Smooth muscle cell (in vitro differentiated cells): Measurements from ENCODE around the gene CRIP3. TPM values are rescaled to one million over a fixed set of nuclear protein-coding genes. Genes with fewer than 3 reads are reported as not detected.
"Not testable (repeated sequence)": the region's sequence is repeated elsewhere in the genome, so short reads cannot be mapped to it uniquely, and the experiment has no call there.

Experiments used
- DNase-seq: peaks from one replicate; lab custom pipeline; 2025; ENCODE audit not compliant: unreplicated experiment; lab: John Stamatoyannopoulos, UW
- H2AFZ ChIP-seq: fragments of 200-600 bp; sonication (generic); 2 replicates; pipeline ENCODE4 v1.6.0; 2016; ENCODE audit warnings: antibody characterized with exemption, low read depth, mild to moderate bottlenecking
- H3F3A ChIP-seq: fragments of 200-600 bp; sonication (generic); 2 replicates; pipeline ENCODE4 v1.6.0; 2017; ENCODE audit warnings: antibody characterized with exemption, low read depth
- H3K27ac ChIP-seq: fragments of 200-600 bp; sonication (generic); 2 replicates; pipeline ENCODE4 v1.5.1; 2016; ENCODE audit warnings: low read depth, mild to moderate bottlenecking
- H3K27me3 ChIP-seq: fragments of 200-600 bp; sonication (generic); 2 replicates; pipeline ENCODE4 v1.6.1; 2016; ENCODE audit warnings: low read depth, mild to moderate bottlenecking
- H3K36me3 ChIP-seq: fragments of 200-600 bp; sonication (generic); 2 replicates; pipeline ENCODE4 v1.5.1; 2016; ENCODE audit warnings: low read depth
- H3K4me1 ChIP-seq: fragments of 200-600 bp; sonication (generic); 2 replicates; pipeline ENCODE4 v1.5.1; 2016; ENCODE audit warnings: low read depth
- H3K4me2 ChIP-seq: fragments of 200-600 bp; sonication (generic); 2 replicates; pipeline ENCODE4 v1.6.0; 2016; ENCODE audit warnings: mild to moderate bottlenecking
- H3K4me3 ChIP-seq: fragments of 200-600 bp; sonication (generic); 2 replicates; pipeline ENCODE4 v1.5.1; 2016; ENCODE audit warnings: mild to moderate bottlenecking
- H3K79me2 ChIP-seq: fragments of 200-600 bp; sonication (generic); 2 replicates; pipeline ENCODE4 v1.6.0; 2016; ENCODE audit warnings: low read depth, mild to moderate bottlenecking
- H3K9ac ChIP-seq: fragments of 200-600 bp; sonication (generic); 2 replicates; pipeline ENCODE4 v1.6.0; 2016; ENCODE audit warnings: low read depth
- H3K9me3 ChIP-seq: fragments of 200-600 bp; sonication (generic); replicated peaks from 2 replicates; pipeline ENCODE4 v1.5.1; 2016; ENCODE audit warnings: low read depth
- H4K20me1 ChIP-seq: fragments of 200-600 bp; sonication (generic); 2 replicates; pipeline ENCODE4 v1.6.0; 2016; ENCODE audit warnings: low read depth
- WGBS: methylation state at CpG from one replicate; pipeline ENCODE4 v1.1.7; 2016; ENCODE audit warnings: low lambda C conversion rate; 5-methylcytosine and 5-hydroxymethylcytosine counted together
- polyA plus RNA-seq: library from polyadenylated mRNA; unstranded; fragments of >200 nt; fragmentation: Nextera tagmentation; extraction: Ambion mirVana; gene quantifications from 2 replicates; pipeline ENCODE4 v1.2.1, GENCODE V29; 2016
- total RNA-seq: library from RNA; depleted of rRNA; stranded (reverse); fragments of >200 nt; gene quantifications from 2 replicates; pipeline ENCODE4 v1.2.3, GENCODE V29; 2014
- TF ChIP-seq, protein P1 (sequence below): fragments of 200-600 bp; sonication (generic); IDR thresholded peaks from 2 replicates; pipeline ENCODE4 v1.5.1; 2017; ENCODE audit warnings: borderline replicate concordance, mild to moderate bottlenecking, antibody characterized with exemption; ENCODE audit not compliant: insufficient read depth, poor library complexity, severe bottlenecking

CRIP3 gene, protein sequence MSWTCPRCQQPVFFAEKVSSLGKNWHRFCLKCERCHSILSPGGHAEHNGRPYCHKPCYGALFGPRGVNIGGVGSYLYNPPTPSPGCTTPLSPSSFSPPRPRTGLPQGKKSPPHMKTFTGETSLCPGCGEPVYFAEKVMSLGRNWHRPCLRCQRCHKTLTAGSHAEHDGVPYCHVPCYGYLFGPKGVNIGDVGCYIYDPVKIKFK
- not detected in 2 replicates for total RNA-seq
- polyA plus RNA-seq, result 0.44 TPM in 1 of 2 replicates, not detected in the other

DNA sequence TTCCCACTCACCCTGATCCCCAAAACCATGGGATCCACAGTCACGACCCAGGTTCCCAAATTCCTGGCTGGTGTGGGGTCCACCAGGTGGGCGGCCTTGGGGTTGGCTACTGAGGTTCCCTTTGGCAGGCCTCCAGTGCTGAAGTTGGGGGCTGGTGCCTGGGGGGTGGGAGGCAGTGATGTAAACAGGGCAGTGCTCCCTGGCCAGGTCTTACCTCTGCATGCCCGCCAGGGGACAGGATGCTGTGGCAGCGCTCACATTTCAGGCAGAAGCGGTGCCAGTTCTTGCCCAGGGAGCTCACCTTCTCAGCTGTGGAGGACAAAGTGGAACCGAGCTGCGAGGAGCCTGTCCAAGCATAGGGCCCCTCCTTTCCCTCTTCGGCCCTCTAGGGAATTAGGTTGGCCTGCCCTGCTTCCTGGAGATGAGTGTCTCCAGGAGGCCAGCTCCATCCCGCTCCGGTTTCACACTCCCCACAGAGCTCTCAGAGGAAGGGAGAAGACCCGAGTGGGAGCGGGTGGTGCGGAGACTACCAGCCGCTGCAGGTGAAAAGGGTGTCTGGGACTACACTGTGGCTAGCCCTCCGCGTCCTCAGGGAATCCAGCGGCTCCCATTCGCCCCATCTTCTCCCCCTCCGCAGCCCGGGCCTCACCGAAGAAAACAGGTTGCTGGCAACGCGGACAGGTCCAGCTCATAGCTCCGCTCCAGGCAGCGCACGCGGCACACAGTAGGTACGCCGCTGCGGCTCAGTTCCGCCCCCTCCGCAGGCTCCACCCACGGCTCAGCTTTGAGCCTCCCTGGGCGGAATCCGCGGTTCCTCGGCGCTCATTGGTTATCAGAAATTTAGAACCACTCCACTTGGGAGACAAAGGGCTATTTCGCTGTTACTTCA, at the start of gene CRIP3:
Gene CRIP3, minus strand, starts transcription at position 726 of the 889 bp plus-strand sequence. Its CDS starts 34 bp downstream, at position 692.
- peak within 1 kb of the TSS; percentile 82 for H3K4me2 ChIP-seq
- TF ChIP-seq, protein P1, sequence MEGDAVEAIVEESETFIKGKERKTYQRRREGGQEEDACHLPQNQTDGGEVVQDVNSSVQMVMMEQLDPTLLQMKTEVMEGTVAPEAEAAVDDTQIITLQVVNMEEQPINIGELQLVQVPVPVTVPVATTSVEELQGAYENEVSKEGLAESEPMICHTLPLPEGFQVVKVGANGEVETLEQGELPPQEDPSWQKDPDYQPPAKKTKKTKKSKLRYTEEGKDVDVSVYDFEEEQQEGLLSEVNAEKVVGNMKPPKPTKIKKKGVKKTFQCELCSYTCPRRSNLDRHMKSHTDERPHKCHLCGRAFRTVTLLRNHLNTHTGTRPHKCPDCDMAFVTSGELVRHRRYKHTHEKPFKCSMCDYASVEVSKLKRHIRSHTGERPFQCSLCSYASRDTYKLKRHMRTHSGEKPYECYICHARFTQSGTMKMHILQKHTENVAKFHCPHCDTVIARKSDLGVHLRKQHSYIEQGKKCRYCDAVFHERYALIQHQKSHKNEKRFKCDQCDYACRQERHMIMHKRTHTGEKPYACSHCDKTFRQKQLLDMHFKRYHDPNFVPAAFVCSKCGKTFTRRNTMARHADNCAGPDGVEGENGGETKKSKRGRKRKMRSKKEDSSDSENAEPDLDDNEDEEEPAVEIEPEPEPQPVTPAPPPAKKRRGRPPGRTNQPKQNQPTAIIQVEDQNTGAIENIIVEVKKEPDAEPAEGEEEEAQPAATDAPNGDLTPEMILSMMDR, result no peak
- H3K27ac ChIP-seq, result no peak within 1 kb of the TSS
- H3K9me3 ChIP-seq, result no peaks in the 10 kb centered on the region
- H3K79me2 ChIP-seq, result no peaks in the 10 kb centered on the region
- peak within 1 kb of the TSS; percentile 38 for H3K4me3 ChIP-seq
- no peaks in the 10 kb centered on the region for H3K36me3 ChIP-seq
- H3F3A ChIP-seq, result no peaks in the 10 kb centered on the region
- peak within 1 kb of the TSS; percentile 79 for H2AFZ ChIP-seq
- H3K4me1 ChIP-seq, result peaks cover 5% of the 10 kb centered on the region
- no peaks in the 10 kb centered on the region for H4K20me1 ChIP-seq
- peaks cover 11% of the 10 kb centered on the region for H3K27me3 ChIP-seq
- no peak for DNase-seq
- WGBS, result 11% methylated on average over 39 of the region's 39 CpGs
- no peak within 1 kb of the TSS for H3K9ac ChIP-seq

DNA sequence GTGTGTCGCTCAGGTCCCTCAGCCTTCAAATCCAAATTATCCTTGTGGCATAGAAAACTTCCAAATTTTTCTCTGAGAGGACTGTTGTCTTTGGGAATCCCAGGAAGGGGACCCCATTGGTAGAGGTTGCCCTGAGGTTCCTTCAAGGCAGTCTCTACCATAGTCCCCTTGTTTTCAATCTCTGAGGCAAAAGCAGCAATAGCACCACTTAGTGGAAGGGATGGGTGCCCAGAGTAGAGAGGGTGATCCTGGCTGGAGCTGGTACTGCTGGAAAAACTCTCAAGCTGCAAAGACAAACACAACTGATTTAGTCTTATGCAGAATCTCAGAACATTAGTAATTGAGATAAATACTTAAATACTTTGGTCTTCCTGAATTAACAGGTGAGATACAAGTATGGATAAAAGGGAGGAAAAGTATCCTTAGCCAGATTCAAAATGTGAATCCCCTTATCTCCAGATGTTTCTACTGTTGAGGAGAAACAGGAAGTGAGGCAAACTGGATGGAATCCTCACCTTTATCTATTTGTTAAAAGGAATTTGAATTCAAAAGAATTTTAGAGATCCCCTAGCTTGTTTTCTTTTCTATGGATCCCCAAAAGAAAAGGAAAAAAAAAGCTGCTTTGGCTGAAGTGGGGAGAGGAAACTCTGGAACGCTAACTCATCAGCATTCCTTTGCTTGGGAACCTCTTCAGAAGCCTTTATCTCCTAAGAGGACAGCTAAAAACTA, 47.4 kb upstream of the CRIP3 start:
- H3K4me1 ChIP-seq, result no peaks in the 10 kb centered on the region
- H3K9me3 ChIP-seq, result no peaks in the 10 kb centered on the region
- no peaks in the 10 kb centered on the region for H3K27me3 ChIP-seq
- no peaks in the 10 kb centered on the region for H3F3A ChIP-seq
- H3K4me3 ChIP-seq, result no peak overlapping the region
- TF ChIP-seq, protein P1, result no peak
- H3K36me3 ChIP-seq, result peaks cover 8% of the 10 kb centered on the region
- peak overlapping the region; percentile 33 for H3K27ac ChIP-seq
- WGBS, result 69% methylated on average over 2 of the region's 2 CpGs
- H2AFZ ChIP-seq, result no peak overlapping the region
- no peak overlapping the region for H3K9ac ChIP-seq
- H4K20me1 ChIP-seq, result no peaks in the 10 kb centered on the region
- no peak overlapping the region for H3K4me2 ChIP-seq
- peaks cover 5% of the 10 kb centered on the region for H3K79me2 ChIP-seq
- no peak for DNase-seq

DNA sequence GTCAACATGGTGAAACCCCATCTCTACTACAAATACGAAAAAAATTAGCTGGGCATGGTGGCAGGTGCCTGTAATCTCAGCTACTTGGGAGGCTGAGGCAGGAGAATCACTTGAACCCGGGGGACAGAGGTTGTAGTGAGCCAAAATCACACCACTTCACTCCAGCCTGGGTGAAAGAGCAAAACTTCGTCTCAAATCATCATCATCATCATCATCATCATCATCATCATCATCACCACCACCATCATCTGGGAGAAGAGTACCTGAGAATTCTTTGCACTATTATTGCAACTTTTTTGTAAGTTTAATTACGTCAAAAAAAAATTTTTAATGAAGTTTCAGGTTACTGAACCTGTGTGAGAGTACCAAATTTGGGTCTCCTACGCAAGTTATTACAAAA, 43.3 kb upstream of the CRIP3 start:
- peaks cover 14% of the 10 kb centered on the region for H3K36me3 ChIP-seq
- H3K79me2 ChIP-seq, H3K9ac ChIP-seq, H2AFZ ChIP-seq, H3K4me3 ChIP-seq, H4K20me1 ChIP-seq, DNase-seq, H3F3A ChIP-seq, H3K4me2 ChIP-seq, H3K4me1 ChIP-seq, H3K27ac ChIP-seq, H3K9me3 ChIP-seq, H3K27me3 ChIP-seq: not testable (repeated sequence)
- 94% methylated on average over 5 of the region's 5 CpGs for WGBS

DNA sequence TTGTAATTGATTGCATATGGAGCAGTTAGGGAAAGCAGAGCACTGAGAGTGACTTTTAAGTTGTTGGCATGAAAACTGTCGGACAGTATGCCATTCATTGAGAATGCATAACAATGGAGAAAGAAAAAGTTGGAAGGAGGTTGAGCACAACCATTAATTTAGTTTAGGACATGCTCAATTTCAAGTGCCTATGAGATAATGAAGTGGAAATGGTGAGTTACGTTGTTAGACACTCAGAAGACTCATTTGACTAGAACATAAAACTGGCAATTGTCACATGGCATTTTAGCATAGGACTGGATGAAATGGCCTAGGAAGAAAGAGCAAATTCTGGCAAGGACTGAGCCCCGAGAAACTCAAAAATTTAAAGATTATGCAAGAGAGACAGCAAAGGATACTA, 38.8 kb upstream of the CRIP3 start:
- H4K20me1 ChIP-seq, result no peaks in the 10 kb centered on the region
- H3K27me3 ChIP-seq, result no peaks in the 10 kb centered on the region
- H3K4me1 ChIP-seq, result no peaks in the 10 kb centered on the region
- H3K9me3 ChIP-seq, result no peaks in the 10 kb centered on the region
- WGBS, result 97% methylated on average over 3 of the region's 3 CpGs
- no peak overlapping the region for H2AFZ ChIP-seq
- H3K4me3 ChIP-seq, result no peak overlapping the region
- peaks cover 18% of the 10 kb centered on the region for H3K36me3 ChIP-seq
- H3K4me2 ChIP-seq, result no peak overlapping the region
- DNase-seq, result no peak
- no peak overlapping the region for H3K27ac ChIP-seq
- TF ChIP-seq, protein P1, result no peak
- H3K79me2 ChIP-seq, result no peaks in the 10 kb centered on the region
- no peak overlapping the region for H3K9ac ChIP-seq
- H3F3A ChIP-seq, result no peaks in the 10 kb centered on the region
